HL-60 (cell line): ENCODE measurements around the gene SLC18A2.
A peak's percentile ranks its signal among the peaks of the same experiment; 100 is the strongest.

Experiments used
- DNase-seq, 2 experiments: peaks; one replicate each; pipeline ENCODE4 v3.0.0-alpha.2; 2010 to 2020; ENCODE audit warnings: low read depth in 1 of 2, low spot score in 1 of 2
- H3K27ac ChIP-seq: fragments of 250-450 bp; sonication (Bioruptor Pico); replicated peaks from 2 replicates; pipeline ENCODE4 v1.5.1; 2020; ENCODE audit warnings: mild to moderate bottlenecking, moderate library complexity
- H3K27me3 ChIP-seq: fragments of 250-450 bp; sonication (Bioruptor Pico); 2 replicates; pipeline ENCODE4 v1.5.1; 2021; ENCODE audit warnings: mild to moderate bottlenecking, moderate library complexity; ENCODE audit not compliant: insufficient read depth, poor library complexity, severe bottlenecking
- H3K4me3 ChIP-seq: replicated peaks from 2 replicates; pipeline ENCODE4 v1.5.1; 2011; ENCODE audit warnings: mild to moderate bottlenecking, control low read depth, low read length; ENCODE audit not compliant: insufficient read depth
- CTCF ChIP-seq: IDR thresholded peaks from one replicate; pipeline ENCODE4 v1.5.1; 2011; ENCODE audit warnings: low read length, control low read depth, inconsistent platforms; ENCODE audit not compliant: insufficient read depth
- GABPA ChIP-seq: IDR thresholded peaks from 2 replicates; pipeline ENCODE4 v1.6.1; 2012; ENCODE audit warnings: low read depth
- POLR2AphosphoS5 ChIP-seq: IDR thresholded peaks from 2 replicates; pipeline ENCODE4 v1.6.1; 2012; ENCODE audit warnings: low read depth
- REST ChIP-seq: IDR thresholded peaks from 2 replicates; pipeline ENCODE4 v1.6.1; 2012; ENCODE audit warnings: low read depth; ENCODE audit not compliant: insufficient replicate concordance
- SPI1 ChIP-seq: IDR thresholded peaks from 2 replicates; pipeline ENCODE4 v1.6.1; 2012; ENCODE audit warnings: low read depth, mild to moderate bottlenecking, borderline replicate concordance

SLC18A2 gene

GRCh38 chr10:117271427-117271826 is 30.5 kb downstream of the SLC18A2 start:
- DNase-seq: no peak
- TF ChIP-seq POLR2AphosphoS5 (no peak), REST (no peak), SPI1 (no peak), GABPA (no peak), CTCF (no peak)
- Histone ChIP-seq H3K4me3 (no peak overlapping the region), H3K27me3 (no peaks in the 10 kb centered on the region), H3K27ac (no peak overlapping the region)

GRCh38 chr10:117272195-117273076 is 31.5 kb downstream of the SLC18A2 start:
- Histone ChIP-seq H3K27me3 (no peaks in the 10 kb centered on the region), H3K4me3 (no peak overlapping the region), H3K27ac (no peak overlapping the region)
- TF ChIP-seq SPI1: no peak
- TF ChIP-seq CTCF: no peak
- no peak for TF ChIP-seq POLR2AphosphoS5
- no peak for TF ChIP-seq REST
- TF ChIP-seq GABPA: no peak
- DNase-seq: peak in 1 of 2 experiments; percentile 5

- H3K4me3 ChIP-seq: no peak overlapping the region
- TF ChIP-seq POLR2AphosphoS5: no peak
- TF ChIP-seq SPI1: no peak
- no peak for TF ChIP-seq GABPA
- no peak for TF ChIP-seq CTCF
- TF ChIP-seq REST: no peak
- no peak overlapping the region for H3K27ac ChIP-seq
- DNase-seq: no peak
- no peaks in the 10 kb centered on the region for H3K27me3 ChIP-seq
Observed at GRCh38 chr10:117273980-117274379, 33.1 kb downstream of the SLC18A2 start.
